ENCODE results near the gene IL1RL2.
A peak's percentile ranks its signal among the peaks of the same experiment; 100 is the strongest.

Gene IL1RL2

DNA sequence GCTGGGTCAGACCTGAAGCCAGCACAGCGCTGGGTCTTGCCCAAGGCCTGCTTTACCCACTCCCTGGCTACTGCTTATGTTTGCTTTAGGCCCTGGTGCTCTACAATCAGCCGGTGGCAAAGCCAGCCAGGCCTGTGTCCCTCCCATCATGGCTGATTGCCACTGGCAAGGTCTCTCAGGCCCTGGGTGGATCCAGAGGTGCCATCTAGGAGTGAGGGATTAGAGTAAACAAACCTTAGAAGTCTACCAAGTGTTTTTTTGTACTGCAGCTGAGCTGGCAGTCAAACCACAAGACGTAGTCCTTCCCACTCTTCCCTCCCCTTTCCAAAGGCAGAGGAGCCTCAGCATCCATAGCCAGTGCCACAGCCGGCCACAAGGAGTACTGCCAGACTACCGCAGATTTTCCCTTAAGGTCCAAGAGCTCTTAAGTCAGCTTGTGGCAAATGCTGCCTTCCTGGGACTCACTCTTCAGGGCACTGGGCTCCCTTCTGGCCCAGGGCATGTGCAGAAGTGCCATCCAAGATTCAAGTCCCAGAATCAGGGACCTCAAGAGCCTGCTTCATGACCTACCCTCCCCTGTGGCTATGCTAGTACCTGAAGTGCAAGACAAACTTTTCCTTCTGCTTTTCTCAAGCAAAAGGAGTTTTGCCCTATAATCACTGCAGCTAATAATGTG lies 20.0 kb downstream of the IL1RL2 start:
- H3K27ac ChIP-seq = no peak overlapping the region
- DNase-seq (ENCODE audit: low spot score) = no peak
- no peak for TF ChIP-seq CTCF (IDR thresholded peaks at IDR 0.05)

GRCh38 chr2:102208774-102209173 lies 22.0 kb downstream of the IL1RL2 start:
- Histone ChIP-seq H3K4me3 (no peak overlapping the region), H3K27ac (no peak overlapping the region)
- no peak for TF ChIP-seq CTCF (IDR thresholded peaks at IDR 0.05)
- no peak for DNase-seq (ENCODE audit: low spot score)

More for the DNA sequence above, 20.0 kb downstream of the IL1RL2 start:
- no peak overlapping the region for H3K4me3 ChIP-seq

- DNase-seq (ENCODE audit: low spot score) = no peak
- Histone ChIP-seq H3K27ac (no peak overlapping the region), H3K4me3 (no peak overlapping the region)
- TF ChIP-seq CTCF (IDR thresholded peaks at IDR 0.05) = no peak
These were observed 22.7 kb downstream of the IL1RL2 start for GRCh38 chr2:102209474-102209873.

GRCh38 chr2:102217032-102217431 lies 30.2 kb downstream of the IL1RL2 start:
- H3K4me3 ChIP-seq = no peak overlapping the region
- DNase-seq (ENCODE audit: low spot score) = no peak
- H3K27ac ChIP-seq = no peak overlapping the region
- no peak for TF ChIP-seq CTCF (IDR thresholded peaks at IDR 0.05)

- no peak for DNase-seq (ENCODE audit: low spot score)
- no peak for TF ChIP-seq CTCF (IDR thresholded peaks at IDR 0.05)
- Histone ChIP-seq H3K4me3 (no peak overlapping the region), H3K27ac (no peak overlapping the region)
These were observed 38.3 kb downstream of the IL1RL2 start for GRCh38 chr2:102224824-102225739.

DNA sequence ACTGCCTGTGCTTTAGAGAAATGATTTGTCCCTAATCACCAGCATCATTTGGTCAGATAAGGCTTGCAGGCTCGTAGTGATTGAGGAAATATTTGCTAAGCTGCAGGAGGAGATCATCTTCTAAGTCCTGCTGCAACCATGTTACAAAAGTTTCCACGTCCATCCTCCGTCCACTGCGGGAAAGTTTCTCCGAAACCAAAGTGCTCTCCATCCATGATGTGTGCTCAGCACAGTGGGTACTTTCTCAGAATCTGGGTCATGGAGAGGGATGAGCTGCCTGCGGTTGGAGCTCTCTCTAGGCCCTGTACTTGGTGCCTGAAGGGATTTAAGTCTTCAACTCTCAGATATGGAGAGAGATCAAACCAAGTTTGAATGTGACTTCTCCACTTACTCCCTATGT lies 39.3 kb downstream of the IL1RL2 start:
- no peak overlapping the region for H3K4me3 ChIP-seq
- no peak for TF ChIP-seq CTCF (IDR thresholded peaks at IDR 0.05)
- peak overlapping the region; percentile 82 to 90 for H3K27ac ChIP-seq
- DNase-seq (ENCODE audit: low spot score) = no peak
